Breast epithelium (tissue), 4 donors: ENCODE data around the gene ACSF2. TPM values are rescaled to one million over a fixed set of nuclear protein-coding genes. Genes with fewer than 3 reads are reported as not detected.

Source experiments
- DNase-seq, 2 donors: peaks; one replicate each; pipeline ENCODE4 v3.0.0-alpha.2; 2019; ENCODE audit warnings: low spot score in 2 of 2
- H3K27ac ChIP-seq, 2 donors: fragments of 200-600 bp; sonication (generic) in 1 of 2; one replicate each; pipeline ENCODE4 v1.5.1; 2016 to 2019; ENCODE audit warnings: mild to moderate bottlenecking in 1 of 2
- H3K27me3 ChIP-seq, 2 donors: fragments of 200-600 bp; sonication (generic) in 1 of 2; one replicate each; pipeline versions ENCODE4 v1.5.1 to v1.6.0; 2017 to 2019; ENCODE audit warnings: control low read depth in 1 of 2, mild to moderate bottlenecking in 1 of 2
- H3K36me3 ChIP-seq: fragments of 200-600 bp; one replicate; pipeline ENCODE4 v1.5.1; 2019
- H3K4me1 ChIP-seq, 2 donors: fragments of 200-600 bp; sonication (generic); one replicate each; pipeline ENCODE4 v1.5.1; 2016 to 2019; ENCODE audit warnings: control low read depth in 1 of 2
- H3K4me3 ChIP-seq, 3 donors: fragments of 200-600 bp; sonication (generic); 1 replicate in 2 of 3; 2 replicates in 1 of 3; pipeline ENCODE4 v1.5.1; 2016 to 2019; ENCODE audit warnings: mild to moderate bottlenecking in 3 of 3, moderate library complexity in 2 of 3
- H3K9me3 ChIP-seq, 2 donors: fragments of 200-600 bp; sonication (generic) in 1 of 2; one replicate each; pipeline ENCODE4 v1.5.1; 2016 to 2019; ENCODE audit warnings: control low read depth in 1 of 2
- POLR2A ChIP-seq: fragments of 450-650 bp; IDR thresholded peaks from one replicate; pipeline ENCODE4 v1.6.1; 2016; ENCODE audit warnings: antibody characterized with exemption, mild to moderate bottlenecking, moderate library complexity
- POLR2AphosphoS5 ChIP-seq, 3 donors: sonication (generic); formaldehyde crosslinking; IDR thresholded peaks; one replicate each; pipeline ENCODE4 v1.6.1; 2017; ENCODE audit warnings: antibody characterized with exemption in 3 of 3
- intact Hi-C: fragments of 100-400 bp; cut with DNase I; formaldehyde crosslinking; loops from one replicate; pipeline ENCODE4 v1.15.1; 2023; ENCODE audit warnings: low total_unique reads
- total RNA-seq, 3 donors: library from RNA; depleted of rRNA; stranded (reverse); fragments of >200 nt; gene quantifications; one replicate each; pipeline ENCODE4 v1.1.0, GENCODE V29; 2016
- TF ChIP-seq, protein P1 (sequence below), 3 donors: fragments of 450-650 bp; IDR thresholded peaks; one replicate each; pipeline ENCODE4 v1.5.1; 2016 to 2017; ENCODE audit warnings: antibody characterized with exemption in 3 of 3, mild to moderate bottlenecking in 3 of 3, moderate library complexity in 3 of 3

Gene ACSF2
- total RNA-seq, 3 donors from 2014 or later: 19.4 to 95.4 (median 86.3) TPM

DNA sequence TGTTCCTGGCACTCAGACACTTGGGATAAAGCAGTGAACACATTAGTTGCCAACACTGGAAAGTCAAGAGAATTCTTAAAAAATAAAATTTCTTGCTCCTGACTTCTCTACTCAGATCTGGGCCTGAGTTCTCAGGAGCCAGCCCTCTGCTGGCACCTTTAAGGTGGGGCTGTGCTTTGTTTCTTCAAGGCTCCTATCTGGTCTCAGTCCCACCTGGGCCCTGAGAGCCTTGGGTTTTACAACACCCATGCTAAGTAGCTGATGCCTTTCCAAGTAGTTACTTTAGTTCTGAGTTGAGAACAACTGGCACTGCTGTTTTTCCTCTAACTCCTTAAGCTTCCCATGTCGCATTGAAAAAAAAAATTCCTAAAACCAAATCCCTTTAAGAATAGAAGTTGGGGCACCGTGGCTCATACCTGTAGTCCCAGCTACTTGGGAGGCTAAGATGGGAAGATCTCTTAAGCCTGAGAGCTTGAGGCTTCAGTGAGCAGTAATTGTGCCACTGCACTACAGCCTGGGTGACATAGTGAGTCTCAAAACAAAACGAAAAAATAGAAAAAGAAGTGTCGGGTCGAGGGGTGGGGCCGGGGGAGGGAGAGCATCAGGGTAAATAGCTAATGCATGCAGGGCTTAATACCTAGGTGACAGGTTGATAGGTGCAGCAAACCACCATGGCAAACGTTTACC lies 26.1 kb downstream of the ACSF2 start:
- TF ChIP-seq, protein P1, sequence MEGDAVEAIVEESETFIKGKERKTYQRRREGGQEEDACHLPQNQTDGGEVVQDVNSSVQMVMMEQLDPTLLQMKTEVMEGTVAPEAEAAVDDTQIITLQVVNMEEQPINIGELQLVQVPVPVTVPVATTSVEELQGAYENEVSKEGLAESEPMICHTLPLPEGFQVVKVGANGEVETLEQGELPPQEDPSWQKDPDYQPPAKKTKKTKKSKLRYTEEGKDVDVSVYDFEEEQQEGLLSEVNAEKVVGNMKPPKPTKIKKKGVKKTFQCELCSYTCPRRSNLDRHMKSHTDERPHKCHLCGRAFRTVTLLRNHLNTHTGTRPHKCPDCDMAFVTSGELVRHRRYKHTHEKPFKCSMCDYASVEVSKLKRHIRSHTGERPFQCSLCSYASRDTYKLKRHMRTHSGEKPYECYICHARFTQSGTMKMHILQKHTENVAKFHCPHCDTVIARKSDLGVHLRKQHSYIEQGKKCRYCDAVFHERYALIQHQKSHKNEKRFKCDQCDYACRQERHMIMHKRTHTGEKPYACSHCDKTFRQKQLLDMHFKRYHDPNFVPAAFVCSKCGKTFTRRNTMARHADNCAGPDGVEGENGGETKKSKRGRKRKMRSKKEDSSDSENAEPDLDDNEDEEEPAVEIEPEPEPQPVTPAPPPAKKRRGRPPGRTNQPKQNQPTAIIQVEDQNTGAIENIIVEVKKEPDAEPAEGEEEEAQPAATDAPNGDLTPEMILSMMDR (IDR thresholded peaks at IDR 0.05): no peak
- TF ChIP-seq POLR2A (no peak), POLR2AphosphoS5 (IDR thresholded peaks at IDR 0.05) (no peak)
- H3K27me3 ChIP-seq: no peaks in the 10 kb centered on the region
- no peak overlapping the region for H3K27ac ChIP-seq
- no peaks in the 10 kb centered on the region for H3K36me3 ChIP-seq
- no peaks in the 10 kb centered on the region for H3K4me1 ChIP-seq
- no peak overlapping the region for H3K4me3 ChIP-seq
- H3K9me3 ChIP-seq: no peaks in the 10 kb centered on the region
- no peak for DNase-seq
- intact Hi-C loops: no loop called here

DNA sequence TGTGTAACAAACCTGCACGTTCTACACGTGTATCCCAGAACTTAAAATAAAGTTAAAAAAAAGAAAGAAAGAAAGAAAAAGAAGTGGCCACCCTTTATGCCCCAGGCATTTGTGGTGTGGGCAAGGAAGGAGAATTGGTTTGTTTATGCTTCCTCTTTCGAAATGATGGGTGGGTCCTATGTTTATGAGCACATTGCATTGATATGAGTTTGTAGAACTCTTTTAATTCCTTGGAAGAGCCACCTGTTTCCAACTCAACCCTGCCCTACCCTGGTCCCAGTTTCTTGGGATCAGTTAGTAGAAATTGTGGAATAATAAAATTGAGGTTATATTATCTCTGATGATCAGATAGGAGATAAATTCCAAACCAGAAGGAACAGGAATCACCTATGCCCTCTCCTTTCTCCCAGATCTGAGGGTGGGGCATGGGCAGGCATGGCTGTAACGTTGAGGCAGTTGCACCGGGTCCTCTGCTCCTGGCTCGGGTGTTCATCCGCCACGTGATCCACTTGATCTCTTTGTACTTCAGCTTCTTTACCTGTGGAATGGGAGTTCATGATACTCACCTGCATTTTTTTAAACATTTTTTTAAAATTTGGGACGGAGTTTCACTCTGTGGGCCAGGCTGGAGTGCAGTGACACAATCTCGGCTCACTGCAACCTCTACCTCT lies 26.7 kb downstream of the ACSF2 start:
- Histone ChIP-seq H3K4me1 (no peaks in the 10 kb centered on the region), H3K36me3 (no peaks in the 10 kb centered on the region), H3K27ac (peak overlapping the region in 1 of 2 donors; percentile 14), H3K27me3 (no peaks in the 10 kb centered on the region), H3K9me3 (no peaks in the 10 kb centered on the region), H3K4me3 (no peak overlapping the region)
- DNase-seq: no peak
- intact Hi-C loops: no loop called here
- TF ChIP-seq, protein P1 (IDR thresholded peaks at IDR 0.05): no peak
- TF ChIP-seq POLR2A: no peak
- TF ChIP-seq POLR2AphosphoS5 (IDR thresholded peaks at IDR 0.05): no peak

DNA sequence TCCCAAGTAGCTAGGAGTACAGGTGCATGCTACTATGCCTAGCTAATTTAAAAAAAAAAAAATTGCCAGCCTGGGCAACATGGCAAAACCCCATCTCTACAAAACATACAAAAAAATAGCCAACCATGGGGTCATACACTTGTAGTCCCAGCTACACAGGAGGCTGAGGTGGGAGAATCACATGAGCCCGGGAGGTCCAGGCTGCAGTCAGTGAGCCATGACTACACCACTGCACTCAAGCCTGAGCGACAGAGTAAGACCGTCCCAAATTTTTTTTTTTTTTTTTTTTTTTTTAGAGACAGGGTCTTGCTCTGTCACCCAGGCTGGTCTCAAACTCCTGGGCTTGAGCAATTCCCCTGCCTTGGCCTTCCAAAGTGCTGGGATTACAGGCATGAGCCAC lies 27.9 kb downstream of the ACSF2 start:
- DNase-seq: no peak
- H3K4me3 ChIP-seq: no peak overlapping the region
- intact Hi-C loops: no loop called here
- no peaks in the 10 kb centered on the region for H3K36me3 ChIP-seq
- no peak overlapping the region for H3K27ac ChIP-seq
- TF ChIP-seq POLR2A: no peak
- no peak for TF ChIP-seq POLR2AphosphoS5 (IDR thresholded peaks at IDR 0.05)
- TF ChIP-seq, protein P1 (IDR thresholded peaks at IDR 0.05): no peak
- H3K27me3 ChIP-seq: no peaks in the 10 kb centered on the region
- H3K9me3 ChIP-seq: no peaks in the 10 kb centered on the region
- H3K4me1 ChIP-seq: no peaks in the 10 kb centered on the region

DNA sequence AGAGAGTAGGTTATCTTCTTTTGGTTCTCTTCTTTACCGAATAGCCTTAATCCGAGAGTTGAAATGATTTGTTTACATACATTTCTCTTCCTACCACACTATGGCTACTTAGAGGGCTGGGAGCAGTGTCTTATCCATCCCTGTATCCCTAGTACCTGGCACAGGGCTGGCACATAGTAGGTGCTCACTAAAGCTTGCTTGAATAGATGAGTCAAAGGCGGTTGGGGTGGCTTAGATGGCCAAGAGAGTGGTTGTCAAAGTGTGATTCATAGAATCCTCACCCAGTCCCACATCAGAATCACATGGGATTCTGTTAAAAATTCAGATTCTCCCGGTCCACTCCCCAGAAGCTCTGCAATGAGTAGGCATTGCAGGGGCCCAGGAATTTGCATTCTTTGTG lies 31.6 kb downstream of the ACSF2 start:
- TF ChIP-seq, protein P1 (IDR thresholded peaks at IDR 0.05): no peak
- TF ChIP-seq POLR2AphosphoS5 (IDR thresholded peaks at IDR 0.05) (no peak), POLR2A (no peak)
- Histone ChIP-seq H3K9me3 (no peaks in the 10 kb centered on the region), H3K27ac (no peak overlapping the region), H3K27me3 (no peaks in the 10 kb centered on the region), H3K36me3 (no peaks in the 10 kb centered on the region), H3K4me1 (no peaks in the 10 kb centered on the region), H3K4me3 (no peak overlapping the region)
- intact Hi-C loops: no loop called here
- no peak for DNase-seq

DNA sequence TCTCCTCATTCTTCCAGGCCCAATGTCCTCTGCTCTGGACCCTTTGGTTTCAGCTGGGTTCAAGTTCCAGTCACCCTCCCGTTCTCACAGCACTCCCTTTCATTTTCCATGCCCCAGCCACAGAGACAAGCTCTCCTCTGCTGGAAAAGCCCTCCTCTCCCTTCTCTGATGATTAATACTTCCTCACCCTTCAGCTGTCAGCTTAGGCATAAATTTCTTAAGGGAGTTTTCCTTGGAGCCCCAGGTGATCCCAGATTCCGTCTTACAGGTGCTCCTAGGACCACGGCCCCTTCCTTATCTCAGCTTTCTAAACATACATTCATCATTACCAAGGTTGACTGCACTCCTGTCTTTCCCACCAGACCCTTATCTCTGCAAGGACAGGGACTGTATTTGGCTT lies 32.3 kb downstream of the ACSF2 start:
- no peak overlapping the region for H3K27ac ChIP-seq
- H3K4me1 ChIP-seq: no peaks in the 10 kb centered on the region
- H3K9me3 ChIP-seq: no peaks in the 10 kb centered on the region
- no peak for DNase-seq
- no peaks in the 10 kb centered on the region for H3K27me3 ChIP-seq
- H3K36me3 ChIP-seq: peaks cover 4% of the 10 kb centered on the region
- intact Hi-C loops: no loop called here
- TF ChIP-seq POLR2AphosphoS5 (IDR thresholded peaks at IDR 0.05): no peak
- TF ChIP-seq POLR2A: no peak
- TF ChIP-seq, protein P1 (IDR thresholded peaks at IDR 0.05): no peak
- H3K4me3 ChIP-seq: no peak overlapping the region
